HepG2 (cell line): ENCODE results near the gene ARID5B. TPM values are rescaled to one million over a fixed set of nuclear protein-coding genes. Genes with fewer than 3 reads are reported as not detected.

Source experiments
- ATAC-seq: fragments of 200-7000 bp; cut with Tn5 transposase; 3 replicates; pipeline ENCODE4 v1.9.1; 2020; ENCODE audit warnings: mild to moderate bottlenecking, moderate library complexity
- BruUV-seq: library from RNA; stranded (reverse); fragments of 400-500 nt; replicated peaks from 2 replicates; lab custom pipeline; 2021; lab: Mats Ljungman, UMichigan
- CTCF ChIA-PET: fragments of 300-600 bp; formaldehyde crosslinking; extraction: SDS; loops from one replicate; lab custom pipeline; 2021; ENCODE audit warnings: low total read pairs, inconsistent platforms, low intra/inter-chr PET ratio; lab: Yijun Ruan, JAX
- POLR2A ChIA-PET: fragments of 350-600 bp; sonication (Branson Sonifier 250); formaldehyde crosslinking; loops from one replicate; lab custom pipeline; 2020; ENCODE audit warnings: antibody characterized with exemption, inconsistent platforms; lab: Yijun Ruan, JAX
- DNase-seq: peaks from one replicate; pipeline ENCODE4 v3.0.0-alpha.2; 2015; ENCODE audit warnings: low spot score
- FAIRE-seq: peaks from 3 replicates; lab custom pipeline; 2011; peaks lifted over from hg19 to GRCh38; lab: Jason Lieb, UNC
- H2AFZ ChIP-seq: one replicate; pipeline ENCODE4 v1.6.1; 2011; ENCODE audit warnings: low read length, inconsistent platforms
- H3K27ac ChIP-seq: fragments of 300-600 bp; 3 replicates; pipeline ENCODE4 v1.8.0; 2011; ENCODE audit warnings: mixed run types, mild to moderate bottlenecking, mixed read lengths, low read length, inconsistent platforms; ENCODE audit not compliant: insufficient read depth; ENCODE audit errors: extremely low read length
- H3K27me3 ChIP-seq, 2 experiments: fragments of 200-600 bp in 1 of 2; 2 replicates in 1 of 2; 3 replicates in 1 of 2; pipeline versions ENCODE4 v1.6.0 to v1.8.0; 2011; ENCODE audit warnings: low read length in 2 of 2, mild to moderate bottlenecking in 2 of 2, moderate library complexity in 2 of 2, inconsistent platforms in 1 of 2; ENCODE audit not compliant: insufficient read depth in 2 of 2, control insufficient read depth in 1 of 2
- H3K36me3 ChIP-seq, 2 experiments: fragments of 200-600 bp in 1 of 2; replicated peaks in 1 of 2; 2 replicates in 1 of 2; 3 replicates in 1 of 2; pipeline versions ENCODE4 v1.5.1 to v1.8.0; 2011; ENCODE audit warnings: low read length in 2 of 2, inconsistent platforms in 1 of 2; ENCODE audit not compliant: insufficient read depth in 2 of 2, control insufficient read depth in 1 of 2
- H3K4me1 ChIP-seq: 2 replicates; pipeline ENCODE4 v1.5.1; 2012; ENCODE audit warnings: low read length, inconsistent platforms; ENCODE audit not compliant: insufficient read depth
- H3K4me2 ChIP-seq: 2 replicates; pipeline ENCODE4 v1.6.0; 2011; ENCODE audit warnings: low read depth, low read length, inconsistent platforms
- H3K4me3 ChIP-seq, 3 experiments: fragments of 200-600 bp in 1 of 3; sonication (generic), shearing (Covaris generic) in 1 of 3; replicated peaks in 1 of 3; 2 replicates each; pipeline ENCODE4 v1.5.1; 2011 to 2016; ENCODE audit warnings: low read length in 3 of 3, inconsistent platforms in 2 of 3, low read depth in 2 of 3, mild to moderate bottlenecking in 2 of 3, control low read depth in 1 of 3, mixed read lengths in 1 of 3; ENCODE audit not compliant: insufficient read depth in 1 of 3
- H3K79me2 ChIP-seq: one replicate; pipeline ENCODE4 v1.6.1; 2011; ENCODE audit warnings: low read length, inconsistent platforms; ENCODE audit not compliant: insufficient read depth
- H3K9ac ChIP-seq: 2 replicates; pipeline ENCODE4 v1.6.0; 2011; ENCODE audit warnings: mild to moderate bottlenecking, low read depth, low read length, inconsistent platforms; ENCODE audit not compliant: insufficient read depth
- H3K9me3 ChIP-seq: 2 replicates; pipeline ENCODE4 v1.5.1; 2012; ENCODE audit warnings: mild to moderate bottlenecking, low read length
- H4K20me1 ChIP-seq: 2 replicates; pipeline ENCODE4 v1.6.0; 2011; ENCODE audit warnings: inconsistent platforms, mild to moderate bottlenecking, low read length, moderate library complexity; ENCODE audit not compliant: insufficient read depth
- EEA1 ChIP-seq: sonication (generic); formaldehyde crosslinking; IDR thresholded peaks from 2 replicates; pipeline ENCODE4 v1.5.1; 2020; ENCODE audit warnings: mild to moderate bottlenecking, missing genetic modification reagents, borderline replicate concordance
- FOXA1 ChIP-seq, 2 experiments: fragments of 450-650 bp in 1 of 2; sonication (generic) in 1 of 2; formaldehyde crosslinking in 1 of 2; IDR thresholded peaks; 2 replicates each; pipeline versions ENCODE4 v1.4.0 to v1.6.1; 2016 to 2020; ENCODE audit warnings: missing genetic modification reagents in 1 of 2
- GATAD2A ChIP-seq: IDR thresholded peaks from 2 replicates; pipeline ENCODE4 v1.6.1; 2016
- KDM5A ChIP-seq: fragments of 200-600 bp; sonication (generic); IDR thresholded peaks from 2 replicates; pipeline ENCODE4 v1.7.0; 2018; ENCODE audit warnings: antibody characterized with exemption, mild to moderate bottlenecking, low read length, borderline replicate concordance
- LCORL ChIP-seq, 2 experiments: fragments of 450-650 bp in 1 of 2; sonication (generic) in 1 of 2; formaldehyde crosslinking in 1 of 2; IDR thresholded peaks; 2 replicates each; pipeline versions ENCODE4 v1.5.0 to v1.6.1; 2017 to 2020; ENCODE audit warnings: antibody characterized with exemption in 1 of 2, missing genetic modification reagents in 1 of 2
- POLR2G ChIP-seq: fragments of 200-400 bp; formaldehyde crosslinking; IDR thresholded peaks from 2 replicates; pipeline ENCODE4 v1.6.1; 2018; ENCODE audit warnings: mild to moderate bottlenecking, low read depth, low read length, moderate library complexity
- SRSF4 ChIP-seq: fragments of 200-400 bp; formaldehyde crosslinking; IDR thresholded peaks from one replicate; pipeline ENCODE4 v1.6.1; 2018; ENCODE audit warnings: mild to moderate bottlenecking, low read depth, low read length, moderate library complexity; ENCODE audit not compliant: poor library complexity, severe bottlenecking
- TBX3 ChIP-seq: fragments of 450-650 bp; IDR thresholded peaks from 2 replicates; pipeline ENCODE4 v1.6.1; 2017; ENCODE audit warnings: antibody characterized with exemption, mild to moderate bottlenecking, inconsistent platforms, borderline replicate concordance
- ZFP36 ChIP-seq: fragments of 150-350 bp; IDR thresholded peaks from 2 replicates; pipeline ENCODE4 v1.6.1; 2018; ENCODE audit warnings: borderline replicate concordance, low read length, low read depth; ENCODE audit not compliant: partially characterized antibody
- ZNF20 ChIP-seq: sonication (generic); formaldehyde crosslinking; IDR thresholded peaks from 2 replicates; pipeline ENCODE4 v1.4.0; 2020; ENCODE audit warnings: mild to moderate bottlenecking, moderate library complexity, missing genetic modification reagents
- ZNF530 ChIP-seq: sonication (generic); formaldehyde crosslinking; IDR thresholded peaks from 2 replicates; pipeline ENCODE4 v1.5.0; 2020; ENCODE audit warnings: low read depth, mild to moderate bottlenecking, missing genetic modification reagents
- whole genome bisulfite sequencing: methylation state at CpG from one replicate; pipeline ENCODE4 v1.1.6; 2017; ENCODE audit warnings: low lambda C conversion rate; 5-methylcytosine and 5-hydroxymethylcytosine counted together
- in situ Hi-C: cut with HindIII; loops from 2 replicates; pipeline ENCODE4 v1.10.0; 2017; ENCODE audit warnings: low pct_unique_long_range_greater_than_20kb; ENCODE audit not compliant: extremely low pct_ligation_motif_present
- intact Hi-C: fragments of 100-400 bp; cut with micrococcal nuclease; formaldehyde crosslinking; loops from one replicate; pipeline ENCODE4 v1.10.0; 2022; ENCODE audit not compliant: unreplicated experiment
- polyA plus RNA-seq, 8 experiments: library from polyadenylated mRNA; depleted of rRNA in 3 of 8; stranded (reverse) in 7 of 8; unstranded in 1 of 8; fragments of >200 nt; fragmentation: Illumina TruSeq in 4 of 8; extraction: Trizol in 4 of 8; gene quantifications; 2 replicates each; pipeline versions ENCODE4 v1.2.1 to v1.2.3, GENCODE V29; 2011 to 2016; ENCODE audit warnings: low read depth in 4 of 8, missing spikeins in 1 of 8, mixed read lengths in 1 of 8; ENCODE audit not compliant: insufficient read depth in 1 of 8
- total RNA-seq, 5 experiments: library from RNA; depleted of rRNA; stranded (reverse); fragments of >200 nt; fragmentation: Illumina TruSeq; extraction: Trizol; gene quantifications; 2 replicates each; pipeline ENCODE4 v1.2.3, GENCODE V29; 2016; ENCODE audit warnings: low read depth in 1 of 5

The ARID5B gene
- total and polyA plus RNA-seq, 2 of the 13 experiments (the other 11 are each of a cell fraction or from before 2014, with no cell fraction given), result 6.2 to 21.1 TPM

DNA sequence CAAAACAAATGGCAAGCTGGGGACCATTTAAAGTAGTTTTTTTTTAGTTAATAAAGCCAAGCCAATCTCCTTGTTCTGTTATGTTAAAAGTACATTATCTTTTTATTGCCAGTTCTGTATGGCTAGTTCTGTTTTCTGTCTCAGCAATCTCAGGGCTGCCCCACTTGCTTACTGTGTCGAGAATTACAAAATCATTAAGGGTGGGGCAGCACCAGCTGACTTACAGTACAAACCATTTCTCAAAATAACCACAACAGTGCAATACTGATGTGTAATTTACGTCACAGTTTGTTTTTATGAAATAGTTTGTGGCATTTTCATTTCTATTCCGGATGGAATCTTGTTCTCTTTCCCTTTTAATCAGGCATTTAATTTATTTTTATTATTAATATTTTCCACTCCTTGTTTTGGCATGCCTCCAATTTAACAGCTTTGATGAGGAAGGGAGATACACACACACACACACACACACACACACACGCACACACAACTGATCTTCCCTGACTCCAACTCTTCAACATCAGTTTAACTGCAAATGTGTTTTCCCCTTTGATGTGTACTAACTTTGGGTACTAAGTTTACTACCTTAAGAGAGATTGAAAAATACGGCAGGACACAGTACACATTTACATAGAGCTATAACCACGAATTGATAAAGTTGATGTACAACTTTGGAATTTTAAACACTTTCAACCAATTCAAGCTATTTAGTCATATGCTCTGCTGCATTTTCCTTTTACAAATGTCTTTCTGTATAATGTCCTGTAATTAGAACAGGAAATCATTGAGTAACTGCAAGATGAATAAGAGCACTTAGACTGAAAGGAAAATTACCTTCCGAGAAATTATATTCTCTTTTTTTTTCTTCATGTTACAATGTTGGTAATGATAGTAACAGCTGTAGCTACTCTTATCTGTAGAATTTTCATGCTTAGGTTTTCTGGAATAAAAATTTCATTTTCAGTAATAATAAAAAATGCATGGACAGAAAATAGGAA is 91.5 kb downstream of the ARID5B start:
- Histone ChIP-seq H3K79me2 (no peaks in the 10 kb centered on the region), H3K4me1 (peaks cover 25% of the 10 kb centered on the region), H3K9me3 (no peaks in the 10 kb centered on the region), H3K27ac (no peak overlapping the region), H4K20me1 (no peaks in the 10 kb centered on the region), H3K4me3 (no peak overlapping the region), H2AFZ (no peak overlapping the region), H3K27me3 (no peaks in the 10 kb centered on the region), H3K9ac (no peak overlapping the region), H3K4me2 (no peak overlapping the region), H3K36me3 (peaks cover under 1 to 2% of the 10 kb centered on the region in 2 experiments; a peak in 4 of 5 replicates)
- intact Hi-C loops (no loop called here), in situ Hi-C loops (no loop called here)
- FAIRE-seq (no peak), ATAC-seq (no peak), DNase-seq (no peak)
- TF ChIP-seq TBX3 (no peak), SRSF4 (no peak), POLR2G (no peak), LCORL (IDR thresholded peaks at IDR 0.05) (no peak), LCORL (CRISPR knock-in tag; IDR thresholded peaks at IDR 0.05) (no peak)
- POLR2A ChIA-PET, result interaction anchor here (1.6 kb wide), 1 partner anchor 57 kb away, joined by 4 read pairs; no protein-coding TSS in a partner anchor
- CTCF ChIA-PET, result no interaction called here
- 92% methylated on average over 7 of the region's 7 CpGs for WGBS
- no TSS peak for BruUV-seq

DNA sequence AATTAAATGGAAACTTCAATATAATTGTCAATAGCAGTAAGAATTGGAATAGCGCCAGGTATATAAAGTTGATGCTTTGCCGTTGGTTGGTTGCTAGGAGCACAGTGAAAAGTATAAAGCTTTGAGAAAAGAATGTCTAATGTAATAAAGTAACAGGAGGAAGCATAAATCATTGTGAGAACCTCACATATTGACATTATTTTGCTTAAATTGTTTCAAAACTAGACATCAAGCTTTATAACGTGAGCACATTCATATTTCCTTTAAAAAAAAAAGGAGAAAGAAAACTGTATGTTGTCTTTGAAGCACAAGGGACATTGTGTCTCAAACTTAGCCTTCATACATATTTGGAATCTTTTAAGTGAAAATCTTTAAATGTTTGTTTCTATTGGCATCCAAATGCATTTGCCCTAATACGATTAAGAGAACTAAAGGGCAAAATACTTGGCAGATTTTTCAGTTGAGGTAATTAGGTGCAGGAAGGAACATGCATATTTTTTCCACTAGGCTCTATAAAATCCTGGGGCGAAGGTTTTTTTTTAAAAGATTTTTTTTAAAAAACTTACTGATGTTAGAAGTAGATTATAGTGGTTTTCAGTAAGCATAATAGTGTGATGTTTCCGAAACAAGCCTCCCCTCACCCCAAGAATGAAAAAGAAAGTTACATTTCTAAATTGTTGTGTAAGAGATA is 92.4 kb downstream of the ARID5B start:
- H3K4me3 ChIP-seq, result no peak overlapping the region
- no peaks in the 10 kb centered on the region for H3K79me2 ChIP-seq
- intact Hi-C loops, result no loop called here
- no peaks in the 10 kb centered on the region for H4K20me1 ChIP-seq
- 97% methylated on average over 6 of the region's 6 CpGs for WGBS
- H3K4me1 ChIP-seq, result peaks cover 25% of the 10 kb centered on the region
- no peak overlapping the region for H2AFZ ChIP-seq
- H3K9ac ChIP-seq, result no peak overlapping the region
- H3K27ac ChIP-seq, result no peak overlapping the region
- ChIA-PET POLR2A (interaction anchor here (1.6 kb wide), 1 partner anchor 56 kb away, joined by 4 read pairs; no protein-coding TSS in a partner anchor), CTCF (no interaction called here)
- H3K4me2 ChIP-seq, result no peak overlapping the region
- ATAC-seq (no peak), FAIRE-seq (no peak), DNase-seq (no peak)
- no peaks in the 10 kb centered on the region for H3K27me3 ChIP-seq
- no TSS peak for BruUV-seq
- peaks cover 3 to 5% of the 10 kb centered on the region in 2 experiments; a peak in 4 of 5 replicates for H3K36me3 ChIP-seq
- H3K9me3 ChIP-seq, result no peaks in the 10 kb centered on the region
- in situ Hi-C loops, result no loop called here
- TF ChIP-seq GATAD2A (CRISPR knock-in tag), result no peak
- TF ChIP-seq EEA1 (CRISPR knock-in tag), result no peak
- TF ChIP-seq FOXA1 (IDR thresholded peaks at IDR 0.05), result no peak
- no peak for TF ChIP-seq FOXA1 (CRISPR knock-in tag; IDR thresholded peaks at IDR 0.05)
- no peak for TF ChIP-seq ZFP36
- TF ChIP-seq KDM5A, result no peak
- TF ChIP-seq ZNF530 (CRISPR knock-in tag), result no peak
- no peak for TF ChIP-seq ZNF20 (CRISPR knock-in tag)
